Endothelial cell of umbilical vein (primary cell): ENCODE data around the gene COL13A1. TPM values are rescaled to one million over a fixed set of nuclear protein-coding genes. Genes with fewer than 3 reads are reported as not detected.

ENCODE experiments used
- BruUV-seq: library from RNA; stranded (reverse); fragments of 400-500 nt; replicated peaks from 2 replicates; lab custom pipeline; 2021; lab: Mats Ljungman, UMichigan
- CTCF ChIA-PET: fragments of 300-600, 350-600 bp; sonication (Branson Sonifier 250); formaldehyde crosslinking; loops from one replicate; lab custom pipeline; 2021; ENCODE audit warnings: antibody characterized with exemption, inconsistent platforms; lab: Charles Lee
- POLR2A ChIA-PET: fragments of 300-600, 350-600 bp; sonication (Branson Sonifier 250); formaldehyde crosslinking; loops from one replicate; lab custom pipeline; 2021; ENCODE audit warnings: antibody characterized with exemption, inconsistent platforms; lab: Charles Lee
- DNase-seq: peaks from one replicate; pipeline ENCODE4 v3.0.0-alpha.2; 2011; ENCODE audit warnings: low read depth, low spot score
- FAIRE-seq: peaks from 2 replicates; lab custom pipeline; 2011; peaks lifted over from hg19 to GRCh38; lab: Jason Lieb, UNC
- H2AFZ ChIP-seq: 2 replicates; pipeline ENCODE4 v1.6.0; 2012; ENCODE audit warnings: low read depth, low read length, control low read depth, inconsistent platforms
- H3K27ac ChIP-seq: 2 replicates; pipeline ENCODE4 v1.5.1; 2011; ENCODE audit warnings: low read depth, mild to moderate bottlenecking, control low read depth, low read length, moderate library complexity; ENCODE audit not compliant: insufficient read depth
- H3K27me3 ChIP-seq, 2 experiments: 2 replicates each; pipeline versions ENCODE4 v1.6.0 to v1.6.1; 2011; ENCODE audit warnings: low read length in 2 of 2, mixed read lengths in 1 of 2; ENCODE audit not compliant: control insufficient read depth in 2 of 2, insufficient read depth in 2 of 2
- H3K36me3 ChIP-seq, 2 experiments: 2 replicates in 1 of 2; 3 replicates in 1 of 2; pipeline ENCODE4 v1.5.1; 2011; ENCODE audit warnings: low read length in 2 of 2, mild to moderate bottlenecking in 1 of 2, moderate library complexity in 1 of 2; ENCODE audit not compliant: control insufficient read depth in 2 of 2, insufficient read depth in 2 of 2; ENCODE audit errors: extremely low read depth in 1 of 2
- H3K4me1 ChIP-seq: 3 replicates; pipeline ENCODE4 v1.5.1; 2011; ENCODE audit warnings: mild to moderate bottlenecking, low read length; ENCODE audit not compliant: control insufficient read depth, insufficient read depth; ENCODE audit errors: extremely low read depth
- H3K4me2 ChIP-seq: 2 replicates; pipeline ENCODE4 v1.6.1; 2011; ENCODE audit warnings: low read length, control low read depth, mixed read lengths; ENCODE audit not compliant: insufficient read depth
- H3K4me3 ChIP-seq, 3 experiments: fragments of 200-600 bp in 1 of 3; sonication (generic), shearing (Covaris generic) in 1 of 3; replicated peaks in 1 of 3; 2 replicates each; pipeline ENCODE4 v1.5.1; 2011 to 2016; ENCODE audit warnings: control low read depth in 3 of 3, low read length in 3 of 3, mild to moderate bottlenecking in 2 of 3, inconsistent platforms in 1 of 3, low read depth in 1 of 3, moderate library complexity in 1 of 3; ENCODE audit not compliant: insufficient read depth in 1 of 3
- H3K79me2 ChIP-seq: 2 replicates; pipeline ENCODE4 v1.6.0; 2012; ENCODE audit warnings: low read length, inconsistent platforms; ENCODE audit not compliant: control insufficient read depth, insufficient read depth
- H3K9ac ChIP-seq: replicated peaks from 2 replicates; pipeline ENCODE3; 2011; ENCODE audit warnings: low read length, control low read depth; ENCODE audit not compliant: insufficient read depth; ENCODE audit errors: extremely low read depth
- H3K9me1 ChIP-seq: replicated peaks from 3 replicates; pipeline ENCODE4 v1.6.0; 2011; ENCODE audit warnings: mild to moderate bottlenecking, low read length; ENCODE audit not compliant: control insufficient read depth, insufficient read depth; ENCODE audit errors: extremely low read depth
- H3K9me3 ChIP-seq: replicated peaks from 2 replicates; pipeline ENCODE4 v1.5.1; 2012; ENCODE audit warnings: low read length, inconsistent platforms; ENCODE audit not compliant: control insufficient read depth, insufficient read depth
- H4K20me1 ChIP-seq: replicated peaks from 2 replicates; pipeline ENCODE3; 2011; ENCODE audit warnings: mild to moderate bottlenecking, low read length; ENCODE audit not compliant: control insufficient read depth, insufficient read depth; ENCODE audit errors: extremely low read depth
- EZH2 ChIP-seq: IDR thresholded peaks from 2 replicates; pipeline ENCODE4 v1.6.1; 2012; ENCODE audit warnings: borderline replicate concordance, low read depth, mild to moderate bottlenecking, moderate library complexity, low read length, inconsistent platforms; ENCODE audit not compliant: severe bottlenecking
- FOS ChIP-seq: IDR thresholded peaks from 2 replicates; pipeline ENCODE4 v1.6.1; 2011; ENCODE audit warnings: mild to moderate bottlenecking, low read length, moderate library complexity, borderline replicate concordance; ENCODE audit not compliant: insufficient read depth
- GATA2 ChIP-seq: IDR thresholded peaks from 2 replicates; pipeline ENCODE4 v1.7.0; 2011; ENCODE audit warnings: low read depth, mild to moderate bottlenecking, moderate library complexity, mixed read lengths, low read length; ENCODE audit not compliant: insufficient read length, insufficient read depth
- JUN ChIP-seq: IDR thresholded peaks from 2 replicates; pipeline ENCODE4 v1.6.1; 2011; ENCODE audit warnings: borderline replicate concordance, low read depth; ENCODE audit not compliant: insufficient read length, insufficient read depth
- MAX ChIP-seq: IDR thresholded peaks from 2 replicates; pipeline ENCODE4 v1.6.1; 2011; ENCODE audit not compliant: insufficient read depth, insufficient read length
- MYC ChIP-seq: IDR thresholded peaks from one replicate; pipeline ENCODE4 v1.6.1; 2011; ENCODE audit warnings: mild to moderate bottlenecking, low read depth, low read length
- POLR2A ChIP-seq: IDR thresholded peaks from 2 replicates; pipeline ENCODE4 v1.6.1; 2012; ENCODE audit warnings: low read depth, mild to moderate bottlenecking, control low read depth, low read length
- POLR2AphosphoS5 ChIP-seq: IDR thresholded peaks from 2 replicates; pipeline ENCODE4 v1.6.1; 2012; ENCODE audit warnings: low read depth, mild to moderate bottlenecking, control low read depth, low read length, moderate library complexity; ENCODE audit not compliant: insufficient read depth
- dilution Hi-C: fragments of 300-500 bp; cut with MboI; formaldehyde crosslinking; loops from one replicate; pipeline ENCODE4 v1.15.0; 2019; ENCODE audit warnings: low sequenced_read_pairs; ENCODE audit not compliant: extremely low pct_ligation_motif_present
- intact Hi-C: fragments of 100-400 bp; cut with micrococcal nuclease; formaldehyde crosslinking; loops from one replicate; pipeline ENCODE4 v1.10.0; 2022
- polyA plus RNA-seq, 4 experiments: library from polyadenylated mRNA; depleted of rRNA in 3 of 4; stranded (reverse) in 3 of 4; unstranded in 1 of 4; fragments of >200 nt; gene quantifications; 2 replicates each; pipeline versions ENCODE4 v1.2.1 to v1.2.3, GENCODE V29; 2011 to 2012; ENCODE audit warnings: missing spikeins in 1 of 4
- total RNA-seq: library from RNA; stranded (reverse); gene quantifications from 2 replicates; pipeline ENCODE4 v1.2.3, GENCODE V29; 2021
- TF ChIP-seq, protein P1 (sequence below), 2 donors: IDR thresholded peaks; 1 replicate in 1 of 2; 2 replicates in 1 of 2; pipeline ENCODE4 v1.5.1; 2011; ENCODE audit warnings: low read length in 2 of 2, mild to moderate bottlenecking in 2 of 2, moderate library complexity in 2 of 2, control low read depth in 1 of 2, inconsistent platforms in 1 of 2, low read depth in 1 of 2; ENCODE audit not compliant: insufficient read depth in 1 of 2; ENCODE audit errors: extremely low read depth in 1 of 2

COL13A1 gene
- total and polyA plus RNA-seq, 2 donors (not counting 3 experiments of a cell fraction or from before 2014, with no cell fraction given): 21.4 to 47.5 TPM

GRCh38 chr10:69912589-69912988 is 110.9 kb downstream of the COL13A1 start:
- intact Hi-C loops: no loop called here
- no peaks in the 10 kb centered on the region for H3K36me3 ChIP-seq

GRCh38 chr10:69913606-69914382 is 112.1 kb downstream of the COL13A1 start:
- Histone ChIP-seq H3K27ac (no peak overlapping the region), H3K4me3 (no peak overlapping the region), H3K9me1 (no peaks in the 10 kb centered on the region), H3K4me2 (no peak overlapping the region), H3K9me3 (no peaks in the 10 kb centered on the region), H2AFZ (no peak overlapping the region), H3K79me2 (no peaks in the 10 kb centered on the region), H3K4me1 (peaks cover 17% of the 10 kb centered on the region), H3K9ac (no peak overlapping the region), H4K20me1 (no peaks in the 10 kb centered on the region), H3K36me3 (no peaks in the 10 kb centered on the region), H3K27me3 (no peaks in the 10 kb centered on the region)
- DNase-seq (no peak), FAIRE-seq (no peak)
- dilution Hi-C loops (no loop called here), intact Hi-C loops (loop anchor here (1.0 to 2.0 kb wide), 7 partner anchors 12 to 269 kb away; partner anchors contain the start of gene COL13A1)
- BruUV-seq: no TSS peak
- no peak for TF ChIP-seq JUN
- no peak for TF ChIP-seq MYC
- no peak for TF ChIP-seq FOS
- no peak for TF ChIP-seq POLR2AphosphoS5
- no peak for TF ChIP-seq MAX
- TF ChIP-seq POLR2A: no peak
- TF ChIP-seq EZH2: no peak
- no peak for TF ChIP-seq GATA2
- TF ChIP-seq, protein P1, sequence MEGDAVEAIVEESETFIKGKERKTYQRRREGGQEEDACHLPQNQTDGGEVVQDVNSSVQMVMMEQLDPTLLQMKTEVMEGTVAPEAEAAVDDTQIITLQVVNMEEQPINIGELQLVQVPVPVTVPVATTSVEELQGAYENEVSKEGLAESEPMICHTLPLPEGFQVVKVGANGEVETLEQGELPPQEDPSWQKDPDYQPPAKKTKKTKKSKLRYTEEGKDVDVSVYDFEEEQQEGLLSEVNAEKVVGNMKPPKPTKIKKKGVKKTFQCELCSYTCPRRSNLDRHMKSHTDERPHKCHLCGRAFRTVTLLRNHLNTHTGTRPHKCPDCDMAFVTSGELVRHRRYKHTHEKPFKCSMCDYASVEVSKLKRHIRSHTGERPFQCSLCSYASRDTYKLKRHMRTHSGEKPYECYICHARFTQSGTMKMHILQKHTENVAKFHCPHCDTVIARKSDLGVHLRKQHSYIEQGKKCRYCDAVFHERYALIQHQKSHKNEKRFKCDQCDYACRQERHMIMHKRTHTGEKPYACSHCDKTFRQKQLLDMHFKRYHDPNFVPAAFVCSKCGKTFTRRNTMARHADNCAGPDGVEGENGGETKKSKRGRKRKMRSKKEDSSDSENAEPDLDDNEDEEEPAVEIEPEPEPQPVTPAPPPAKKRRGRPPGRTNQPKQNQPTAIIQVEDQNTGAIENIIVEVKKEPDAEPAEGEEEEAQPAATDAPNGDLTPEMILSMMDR (IDR thresholded peaks at IDR 0.05; ENCODE audit: extremely low read depth in 1 of 2, insufficient read depth in 1 of 2, low read depth in 1 of 2, low read length in 2 of 2): no peak
- ChIA-PET CTCF (interaction anchor here (0.6 to 11.1 kb wide), 60 partner anchors 9 to 451 kb away, joined by 3 to 622 read pairs (median 7); partner anchors contain the start of genes COL13A1 and TYSND1), POLR2A (interaction anchor here (0.8 kb wide), 1 partner anchor 12 kb away, joined by 3 read pairs; no protein-coding TSS in a partner anchor)

More at GRCh38 chr10:69912589-69912988, 110.9 kb downstream of the COL13A1 start:
- Histone ChIP-seq H3K9me1 (no peaks in the 10 kb centered on the region), H3K27ac (no peak overlapping the region), H3K4me2 (no peak overlapping the region), H3K4me1 (peaks cover 17% of the 10 kb centered on the region), H3K9ac (no peak overlapping the region), H3K27me3 (no peaks in the 10 kb centered on the region), H3K4me3 (no peak overlapping the region), H3K79me2 (no peaks in the 10 kb centered on the region), H3K9me3 (no peaks in the 10 kb centered on the region), H2AFZ (no peak overlapping the region), H4K20me1 (no peaks in the 10 kb centered on the region)
- BruUV-seq: no TSS peak
- peak; percentile 47 for DNase-seq
- CTCF ChIA-PET: interaction anchor here (0.9 to 11.1 kb wide), 17 partner anchors 12 to 270 kb away, joined by 3 to 622 read pairs (median 5); partner anchors contain the start of gene COL13A1
- dilution Hi-C loops: no loop called here
- POLR2A ChIA-PET: interaction anchor here (0.9 kb wide), 1 partner anchor 43 kb away, joined by 3 read pairs; no protein-coding TSS in a partner anchor
- TF ChIP-seq EZH2 (no peak), JUN (no peak), MYC (no peak), MAX (no peak), POLR2AphosphoS5 (no peak), FOS (no peak)
- FAIRE-seq: peak; percentile 57
